Parathyroid adenoma (tissue), 2 donors: ENCODE data around the gene PIK3C2G.

Source experiments
- H2AFZ ChIP-seq: fragments of 300-600 bp; sonication (generic); one replicate; pipeline ENCODE4 v1.7.0; 2017; ENCODE audit warnings: antibody characterized with exemption, mild to moderate bottlenecking
- H3K27ac ChIP-seq: fragments of 300-600 bp; sonication (generic); one replicate; pipeline ENCODE4 v1.7.0; 2017
- H3K27me3 ChIP-seq: fragments of 300-600 bp; sonication (generic); one replicate; pipeline ENCODE4 v1.7.0; 2017; ENCODE audit warnings: low read length; ENCODE audit not compliant: control insufficient read depth, insufficient read depth
- H3K36me3 ChIP-seq: fragments of 300-600 bp; sonication (generic); one replicate; pipeline ENCODE4 v1.7.0; 2017; ENCODE audit warnings: low read length; ENCODE audit not compliant: control insufficient read depth, insufficient read depth
- H3K4me1 ChIP-seq: fragments of 300-600 bp; sonication (generic); one replicate; pipeline ENCODE4 v1.7.0; 2017; ENCODE audit warnings: control low read depth
- H3K4me2 ChIP-seq: fragments of 300-600 bp; sonication (generic); one replicate; pipeline ENCODE4 v1.7.0; 2017; ENCODE audit warnings: low read length
- H3K4me3 ChIP-seq: fragments of 300-600 bp; sonication (generic); one replicate; pipeline ENCODE4 v1.7.0; 2017; ENCODE audit warnings: low read depth, low read length
- H3K79me2 ChIP-seq: fragments of 300-600 bp; sonication (generic); one replicate; pipeline ENCODE4 v1.7.0; 2017; ENCODE audit warnings: control low read depth
- H3K9ac ChIP-seq: fragments of 300-600 bp; sonication (generic); one replicate; pipeline ENCODE4 v1.7.0; 2017; ENCODE audit warnings: mild to moderate bottlenecking
- H3K9me3 ChIP-seq: fragments of 300-600 bp; sonication (generic); one replicate; pipeline ENCODE4 v1.7.0; 2017; ENCODE audit warnings: low read length; ENCODE audit not compliant: control insufficient read depth
- CTCF ChIP-seq: fragments of 300-600 bp; sonication (generic); IDR thresholded peaks from one replicate; pipeline ENCODE4 v1.7.0; 2017; ENCODE audit warnings: antibody characterized with exemption, mild to moderate bottlenecking
- donor health status: primary hyperparathyroidism.

Gene PIK3C2G

DNA sequence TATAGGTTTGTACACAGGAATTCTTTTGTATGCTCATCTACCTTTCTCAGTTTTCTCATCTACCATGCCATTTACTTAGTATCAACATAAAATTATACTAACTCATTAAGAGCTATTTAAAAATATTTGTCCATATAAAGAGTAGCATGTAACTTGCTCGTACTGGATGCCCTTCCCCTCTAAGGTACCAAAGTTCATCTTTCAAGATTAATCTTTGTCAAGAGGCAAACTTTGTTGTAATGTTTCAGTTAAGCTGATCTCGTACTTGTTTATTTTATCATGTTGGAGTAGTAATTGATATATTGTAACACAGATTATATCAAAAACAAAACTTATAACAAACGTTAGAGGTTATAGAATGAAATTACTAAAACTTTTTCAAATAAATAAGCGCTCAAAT lies 128.5 kb downstream of the PIK3C2G start:
- no peak for TF ChIP-seq CTCF

DNA sequence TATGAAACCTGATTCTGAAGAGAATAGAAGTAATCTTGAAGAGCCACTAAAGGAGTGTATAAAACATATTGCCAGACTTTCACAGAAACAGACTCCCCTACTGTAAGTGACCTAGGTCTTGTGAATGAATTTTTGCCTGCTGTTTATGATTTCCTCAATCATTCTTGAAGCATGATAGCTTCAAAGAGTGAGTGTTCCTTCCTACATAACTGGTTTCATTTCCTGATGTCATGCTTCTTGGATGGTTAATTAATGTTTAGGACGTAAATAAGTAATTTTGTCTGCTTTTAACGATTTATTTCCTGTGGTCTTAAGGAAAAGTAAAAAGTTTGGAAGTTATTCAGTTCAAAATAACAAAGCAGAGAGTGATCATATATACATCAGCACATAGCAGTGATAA lies 129.8 kb downstream of the PIK3C2G start:
- H2AFZ ChIP-seq = no peak overlapping the region
- H3K4me2 ChIP-seq = no peak overlapping the region
- no peak overlapping the region for H3K27ac ChIP-seq
- no peaks in the 10 kb centered on the region for H3K9me3 ChIP-seq
- no peaks in the 10 kb centered on the region for H3K27me3 ChIP-seq
- H3K79me2 ChIP-seq = no peaks in the 10 kb centered on the region
- no peaks in the 10 kb centered on the region for H3K36me3 ChIP-seq
- H3K9ac ChIP-seq = no peak overlapping the region
- H3K4me3 ChIP-seq = no peak overlapping the region
- no peak for TF ChIP-seq CTCF
- H3K4me1 ChIP-seq = no peaks in the 10 kb centered on the region

More for the DNA sequence above, 128.5 kb downstream of the PIK3C2G start:
- no peak overlapping the region for H2AFZ ChIP-seq
- H3K27me3 ChIP-seq = no peaks in the 10 kb centered on the region
- no peak overlapping the region for H3K4me3 ChIP-seq
- H3K4me1 ChIP-seq = no peaks in the 10 kb centered on the region
- H3K79me2 ChIP-seq = no peaks in the 10 kb centered on the region
- H3K9me3 ChIP-seq = no peaks in the 10 kb centered on the region
- H3K27ac ChIP-seq = no peak overlapping the region
- H3K4me2 ChIP-seq = no peak overlapping the region
- H3K36me3 ChIP-seq = no peaks in the 10 kb centered on the region
- no peak overlapping the region for H3K9ac ChIP-seq

DNA sequence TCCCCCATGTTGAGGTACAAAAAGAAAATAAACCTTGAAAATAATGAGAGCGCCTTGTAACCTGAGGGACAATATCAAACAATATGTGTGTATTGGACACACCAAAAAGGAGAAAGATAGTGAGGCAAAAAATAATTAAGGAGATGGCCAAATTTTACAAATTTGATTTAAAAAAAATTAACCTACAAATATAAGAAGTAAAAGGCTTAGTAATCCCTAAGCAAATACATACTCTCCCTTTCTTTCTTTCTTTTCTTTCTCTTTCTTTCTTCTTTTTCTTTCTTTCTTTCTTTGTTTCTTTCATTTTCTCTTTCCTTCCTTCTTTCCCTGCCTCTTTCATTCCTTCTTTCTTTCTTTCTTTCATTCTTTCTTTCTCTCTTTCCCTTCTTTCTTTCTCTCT lies 133.4 kb downstream of the PIK3C2G start:
- Histone ChIP-seq H3K4me1 (no peaks in the 10 kb centered on the region), H3K27ac (no peak overlapping the region), H3K4me3 (no peak overlapping the region), H3K4me2 (no peak overlapping the region), H2AFZ (no peak overlapping the region), H3K79me2 (no peaks in the 10 kb centered on the region), H3K9me3 (no peaks in the 10 kb centered on the region), H3K9ac (no peak overlapping the region), H3K36me3 (no peaks in the 10 kb centered on the region), H3K27me3 (no peaks in the 10 kb centered on the region)
- no peak for TF ChIP-seq CTCF

- no peaks in the 10 kb centered on the region for H3K36me3 ChIP-seq
- no peak overlapping the region for H3K9ac ChIP-seq
- H3K4me1 ChIP-seq = no peaks in the 10 kb centered on the region
- TF ChIP-seq CTCF = no peak
- no peaks in the 10 kb centered on the region for H3K9me3 ChIP-seq
- no peak overlapping the region for H3K4me2 ChIP-seq
- no peaks in the 10 kb centered on the region for H3K79me2 ChIP-seq
- no peak overlapping the region for H3K27ac ChIP-seq
- H3K4me3 ChIP-seq = no peak overlapping the region
- no peak overlapping the region for H2AFZ ChIP-seq
- no peaks in the 10 kb centered on the region for H3K27me3 ChIP-seq
Measured at GRCh38 chr12:18400186-18400585, 138.9 kb downstream of the PIK3C2G start.

GRCh38 chr12:18402872-18403611 lies 141.7 kb downstream of the PIK3C2G start:
- no peaks in the 10 kb centered on the region for H3K36me3 ChIP-seq
- H3K79me2 ChIP-seq = no peaks in the 10 kb centered on the region
- H3K27me3 ChIP-seq = no peaks in the 10 kb centered on the region
- no peak overlapping the region for H2AFZ ChIP-seq
- no peak overlapping the region for H3K4me3 ChIP-seq
- H3K9ac ChIP-seq = no peak overlapping the region
- TF ChIP-seq CTCF = no peak
- peaks cover 3% of the 10 kb centered on the region for H3K4me1 ChIP-seq
- H3K4me2 ChIP-seq = no peak overlapping the region
- H3K9me3 ChIP-seq = no peaks in the 10 kb centered on the region
- no peak overlapping the region for H3K27ac ChIP-seq
